Measurements from ENCODE around the gene ENO1. TPM values are rescaled to one million over a fixed set of nuclear protein-coding genes. Genes with fewer than 3 reads are reported as not detected.

ENO1 gene
- total and polyA plus RNA-seq, 9 of the 15 experiments (the other 6 are each of a cell fraction or from before 2014, with no cell fraction given): 2,249 to 7,472 (median 2,868) TPM

- DNase-seq (ENCODE audit: extremely low read depth in 1 of 4, low spot score in 3 of 4) (no peak), FAIRE-seq (no peak), ATAC-seq (no peak)
- no peaks in the 10 kb centered on the region for H3K36me3 ChIP-seq (ENCODE audit: control insufficient read depth, insufficient read depth, low read length)
- in situ Hi-C loops (cut with MboI) (no loop called here), intact Hi-C loops (cut with micrococcal nuclease) (no loop called here)
- no peaks in the 10 kb centered on the region for H4K20me1 ChIP-seq (replicated peaks; ENCODE audit: control insufficient read depth, insufficient read depth, low read length)
- no peak overlapping the region for H3K27ac ChIP-seq (ENCODE audit: extremely low read depth, low read depth, low read length)
- no peaks in the 10 kb centered on the region; a peak in 1 of 5 replicates for H3K4me1 ChIP-seq (replicated peaks in 1 of 2; ENCODE audit: control insufficient read depth in 2 of 2, insufficient read depth in 2 of 2, low read length in 2 of 2)
- ChIA-PET POLR2A (no interaction called here), CTCF (ENCODE audit: low intra/inter-chr PET ratio) (no interaction called here)
- H3K27me3 ChIP-seq (ENCODE audit: control insufficient read depth in 2 of 2, insufficient read depth in 2 of 2, low read length in 2 of 2): no peaks in the 10 kb centered on the region
- H3K4me2 ChIP-seq (ENCODE audit: insufficient read depth, low read length): no peak overlapping the region
- no peak overlapping the region for H3K4me3 ChIP-seq
- BruUV-seq (replicated peaks): no TSS peak
- H3K9me1 ChIP-seq (ENCODE audit: control insufficient read depth, insufficient read depth, low read length): no peaks in the 10 kb centered on the region
- 56% methylated on average over 13 of the region's 14 CpGs for WGBS (ENCODE audit: insufficient coverage, low coverage, missing lambda C conversion rate)
- TF ChIP-seq MECOM (CRISPR knock-in tag; IDR thresholded peaks at IDR 0.05): no peak
- no peak for TF ChIP-seq SAFB2 (IDR thresholded peaks at IDR 0.05; ENCODE audit: borderline replicate concordance, low read depth, low read length, severe bottlenecking)
- TF ChIP-seq, protein P1, sequence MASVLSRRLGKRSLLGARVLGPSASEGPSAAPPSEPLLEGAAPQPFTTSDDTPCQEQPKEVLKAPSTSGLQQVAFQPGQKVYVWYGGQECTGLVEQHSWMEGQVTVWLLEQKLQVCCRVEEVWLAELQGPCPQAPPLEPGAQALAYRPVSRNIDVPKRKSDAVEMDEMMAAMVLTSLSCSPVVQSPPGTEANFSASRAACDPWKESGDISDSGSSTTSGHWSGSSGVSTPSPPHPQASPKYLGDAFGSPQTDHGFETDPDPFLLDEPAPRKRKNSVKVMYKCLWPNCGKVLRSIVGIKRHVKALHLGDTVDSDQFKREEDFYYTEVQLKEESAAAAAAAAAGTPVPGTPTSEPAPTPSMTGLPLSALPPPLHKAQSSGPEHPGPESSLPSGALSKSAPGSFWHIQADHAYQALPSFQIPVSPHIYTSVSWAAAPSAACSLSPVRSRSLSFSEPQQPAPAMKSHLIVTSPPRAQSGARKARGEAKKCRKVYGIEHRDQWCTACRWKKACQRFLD (CRISPR knock-in tag; IDR thresholded peaks at IDR 0.05): no peak
- no peak for TF ChIP-seq USF2 (CRISPR knock-in tag; IDR thresholded peaks at IDR 0.05)
- H3K9ac ChIP-seq (ENCODE audit: insufficient read depth in 1 of 2, low read depth in 2 of 2, low read length in 2 of 2): no peak overlapping the region
- H3K9me3 ChIP-seq (replicated peaks; ENCODE audit: control insufficient read depth, insufficient read depth, low read depth, low read length): no peaks in the 10 kb centered on the region
- H3K79me2 ChIP-seq (ENCODE audit: control insufficient read depth, insufficient read depth, low read length): no peaks in the 10 kb centered on the region
- H2AFZ ChIP-seq (ENCODE audit: low read depth, low read length): peak overlapping the region; percentile 63
These were observed 42.4 kb downstream of the ENO1 start for GRCh38 chr1:8835941-8836643.
